CD4-positive, alpha-beta T cell treated with Interleukin-17A for 4 hours (primary cell): Measurements from ENCODE around the gene RPS26.

Experiments used
- DNase-seq: peaks from one replicate; pipeline ENCODE4 v3.0.0-alpha.2; 2020; ENCODE audit warnings: mixed read lengths

Gene RPS26

GRCh38 chr12:56078931-56079722 is 37.4 kb downstream of the RPS26 start:
- peak; percentile 67 for DNase-seq

- peak; percentile 83 for DNase-seq
Measured at GRCh38 chr12:56079723-56080555, 38.2 kb downstream of the RPS26 start, which contains the start of gene ERBB3. ERBB3 (plus strand) TSS chr12:56080165; CDS start chr12:56080301, 136 bp downstream.

- DNase-seq = no peak
Measured at GRCh38 chr12:56080556-56081138, 38.9 kb downstream of the RPS26 start.

- no peak for DNase-seq
Measured at GRCh38 chr12:56081393-56082347, 40.0 kb downstream of the RPS26 start.

- no peak for DNase-seq
Measured at GRCh38 chr12:56082382-56082781, 40.7 kb downstream of the RPS26 start.

GRCh38 chr12:56082967-56083366 is 41.2 kb downstream of the RPS26 start:
- no peak for DNase-seq

- DNase-seq = peak; percentile 50
Measured at GRCh38 chr12:56084958-56085543, 43.3 kb downstream of the RPS26 start.

- no peak for DNase-seq
Measured at GRCh38 chr12:56086096-56086495, 44.4 kb downstream of the RPS26 start.

- no peak for DNase-seq
Measured at GRCh38 chr12:56086608-56087007, 44.9 kb downstream of the RPS26 start.

- no peak for DNase-seq
Measured at GRCh38 chr12:56087220-56087619, 45.5 kb downstream of the RPS26 start.
